Activated CD4-positive, alpha-beta T cell treated with anti-CD3 and anti-CD28 coated beads, Interleukin-2, Interleukin-6, amounts not matched to agents 100 ng/mL and 50 ng/mL, durations not matched to agents 16 hours and 8 hours (primary cell): ENCODE results near the gene GIMAP6.
"Not testable (repeated sequence)": the region's sequence is repeated elsewhere in the genome, so short reads cannot be mapped to it uniquely, and the experiment has no call there.

Source experiments
- DNase-seq: peaks from one replicate; pipeline ENCODE4 v3.0.0-alpha.2; 2020

Gene GIMAP6

GRCh38 chr7:150642926-150643325 is 10.7 kb upstream of the GIMAP6 start:
- DNase-seq: no peak

GRCh38 chr7:150641854-150642253 is 9.7 kb upstream of the GIMAP6 start:
- no peak for DNase-seq

GRCh38 chr7:150633926-150634325 is 1.7 kb upstream of the GIMAP6 start:
- DNase-seq: no peak

- peak; percentile 64 for DNase-seq
These were observed 930 bp downstream of the GIMAP6 start for GRCh38 chr7:150631084-150631826.

DNA sequence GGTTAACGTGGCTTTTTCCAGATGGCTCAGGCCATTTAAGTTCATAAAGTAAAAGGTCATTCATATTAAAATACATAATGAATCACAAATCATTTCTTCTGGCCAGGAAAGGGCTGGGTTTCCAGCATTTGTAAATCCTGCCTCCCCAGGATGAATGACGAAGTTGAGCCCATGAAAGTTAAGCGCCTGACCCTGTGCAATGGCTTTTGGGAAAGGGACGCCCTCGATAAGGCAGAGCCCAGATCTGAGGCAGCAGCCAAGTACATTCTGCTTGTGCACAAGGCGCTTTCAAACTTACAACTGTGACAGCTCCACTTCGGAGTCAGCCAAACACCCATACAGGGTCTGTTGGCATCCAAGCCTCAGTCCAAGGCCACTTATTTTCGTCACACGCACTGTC is 2.8 kb downstream of the GIMAP6 start:
- DNase-seq: no peak

- no peak for DNase-seq
These were observed 4.2 kb downstream of the GIMAP6 start for GRCh38 chr7:150627959-150628358.

DNA sequence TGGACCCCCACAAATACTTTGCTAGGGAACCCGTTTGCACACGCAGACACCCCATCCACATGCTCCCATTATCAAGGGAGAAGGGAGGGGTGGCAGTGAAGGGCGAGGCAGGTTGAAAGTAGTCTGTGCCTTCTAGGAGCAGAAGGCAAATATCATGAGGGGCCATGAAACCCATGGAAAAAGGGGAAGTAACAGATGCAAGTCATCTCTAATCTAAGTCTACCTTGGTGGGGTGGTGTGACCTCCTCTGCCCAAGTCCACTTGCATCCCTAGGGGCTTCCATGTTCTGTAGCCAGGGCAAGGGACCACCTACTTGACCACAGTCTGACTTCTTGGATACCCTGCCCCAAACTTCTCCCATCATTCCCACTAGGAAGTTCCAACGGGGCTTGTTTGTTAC is 5.5 kb downstream of the GIMAP6 start:
- no peak for DNase-seq

- DNase-seq: peak; percentile 47
These were observed 10.8 kb downstream of the GIMAP6 start for GRCh38 chr7:150621376-150621775.

- peak; percentile 25 for DNase-seq
These were observed 11.4 kb downstream of the GIMAP6 start for GRCh38 chr7:150620617-150621371.

DNA sequence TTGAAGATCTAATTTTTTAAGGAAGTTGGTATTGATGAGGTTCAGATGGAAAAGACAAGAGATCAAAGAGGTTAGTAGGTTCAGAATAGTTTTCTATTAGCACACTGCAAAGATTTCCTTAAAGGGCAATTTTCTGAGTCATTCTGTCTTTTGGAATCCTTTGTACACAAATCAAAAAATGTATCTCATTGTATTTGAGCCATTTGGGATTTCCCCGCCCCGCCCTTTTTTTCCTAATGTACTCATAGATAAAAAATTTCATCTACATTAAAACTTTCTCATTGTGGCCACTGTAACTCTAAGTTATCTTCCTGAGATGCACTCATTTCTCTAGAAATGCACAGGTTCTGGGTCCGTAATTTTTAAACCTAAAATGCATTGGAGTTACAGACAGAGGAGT is 12.1 kb downstream of the GIMAP6 start:
- DNase-seq: no peak

DNA sequence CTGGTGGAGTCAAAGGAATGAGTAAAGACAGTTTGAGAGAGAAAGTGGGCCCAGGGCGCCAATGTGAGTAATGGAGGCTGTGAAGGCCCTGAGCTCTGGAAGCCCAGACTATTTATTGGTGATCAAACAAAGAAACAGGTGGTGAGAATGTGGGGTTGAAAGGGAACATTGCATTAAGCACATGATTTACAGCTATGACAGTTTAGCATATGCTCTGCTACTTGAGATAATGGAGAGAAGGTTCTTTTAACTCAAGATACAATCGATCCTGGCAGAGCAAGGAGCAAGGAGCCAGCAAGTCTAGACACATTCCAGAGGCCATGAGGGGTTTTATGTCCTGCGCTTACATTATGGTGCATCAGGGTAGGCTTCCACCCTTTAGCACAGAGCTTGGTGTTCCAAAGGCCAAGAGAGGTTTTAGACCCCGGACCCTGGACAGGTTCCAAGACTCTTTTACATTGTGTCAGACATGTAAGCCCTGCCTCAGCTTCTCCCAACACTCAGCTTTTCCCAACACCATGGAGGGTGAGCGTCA is 16.9 kb downstream of the GIMAP6 start:
- not testable (repeated sequence) for DNase-seq

DNA sequence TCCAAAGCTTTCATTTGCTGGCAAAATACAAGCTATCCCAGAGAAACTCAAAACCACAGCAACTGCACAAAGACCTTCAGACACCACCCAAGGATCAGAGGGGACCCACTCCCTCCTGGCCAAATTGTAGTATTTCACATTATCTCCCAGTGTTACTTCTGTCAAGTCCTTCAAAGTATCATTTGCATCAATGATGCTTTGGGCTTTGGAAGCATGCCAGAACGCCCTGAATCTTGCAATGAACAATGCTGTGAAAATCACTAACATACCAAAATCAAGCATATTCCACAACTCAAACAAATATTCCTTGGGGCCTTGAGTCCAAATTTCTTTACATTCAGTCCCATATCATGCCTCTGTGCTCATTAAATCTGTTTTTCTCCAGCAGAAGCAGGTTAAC is 17.8 kb downstream of the GIMAP6 start:
- not testable (repeated sequence) for DNase-seq

GRCh38 chr7:150613880-150614279 is 18.3 kb downstream of the GIMAP6 start:
- no peak for DNase-seq

- DNase-seq: no peak
These were observed 19.3 kb downstream of the GIMAP6 start for GRCh38 chr7:150612925-150613324.

DNA sequence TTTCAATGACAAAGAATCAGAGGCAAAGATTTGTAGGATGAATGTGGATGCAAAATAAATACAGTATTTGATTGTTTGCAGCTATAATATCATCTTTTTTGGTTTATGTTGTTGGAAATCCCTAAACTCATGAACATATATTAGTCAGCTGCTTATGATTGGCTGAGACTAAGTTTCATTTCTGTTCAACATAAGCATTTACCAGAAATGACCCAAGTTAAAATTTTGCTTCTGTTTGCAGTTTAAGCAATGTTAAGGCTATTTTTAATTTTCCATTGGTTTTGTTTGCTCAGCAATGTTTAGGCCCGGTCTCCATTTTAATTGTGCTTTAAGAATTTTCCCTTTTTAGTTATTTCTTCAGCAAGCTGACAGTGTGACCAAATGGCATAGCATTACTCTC is 22.0 kb downstream of the GIMAP6 start:
- no peak for DNase-seq

- not testable (repeated sequence) for DNase-seq
These were observed 28.6 kb downstream of the GIMAP6 start for GRCh38 chr7:150603600-150603999.

- no peak for DNase-seq
These were observed 36.8 kb downstream of the GIMAP6 start for GRCh38 chr7:150595361-150595760.

GRCh38 chr7:150594805-150595204 is 37.4 kb downstream of the GIMAP6 start:
- no peak for DNase-seq

DNA sequence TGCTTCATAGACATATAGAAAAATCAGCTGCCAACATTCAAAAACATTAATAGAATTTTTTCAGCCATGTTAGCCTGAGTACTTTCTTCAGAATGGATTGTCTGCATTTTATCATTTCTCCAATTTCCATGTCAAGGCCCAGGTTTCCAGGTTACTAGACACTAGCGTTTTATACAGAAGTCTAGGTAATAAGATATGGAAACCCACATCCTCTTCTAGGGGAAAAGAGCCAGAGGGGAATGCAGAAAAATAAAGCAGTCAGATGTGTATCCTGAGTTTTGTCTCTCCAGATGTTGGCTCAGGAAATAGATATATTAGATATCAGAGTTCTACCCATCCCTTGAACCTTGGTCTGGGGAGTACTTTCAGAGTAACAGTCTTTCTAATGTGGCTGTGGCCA is 44.6 kb downstream of the GIMAP6 start:
- no peak for DNase-seq

DNA sequence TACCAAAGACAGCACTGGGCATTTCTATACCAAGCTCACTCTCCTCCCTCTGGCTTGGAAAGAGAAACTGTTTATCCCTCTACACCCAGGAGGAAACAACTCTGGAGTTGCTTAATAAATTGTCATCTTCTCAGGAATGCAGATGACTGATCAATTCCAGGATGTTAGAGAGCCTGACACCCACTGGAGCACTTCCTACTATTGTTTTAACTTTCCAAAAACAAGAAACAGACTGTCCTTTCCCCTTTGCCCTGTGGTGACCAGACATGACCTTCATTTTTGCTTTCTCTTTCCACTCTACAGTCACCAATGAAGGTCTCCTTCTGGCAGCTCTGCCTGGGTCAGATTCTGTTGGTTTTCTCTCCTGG is 45.4 kb downstream of the GIMAP6 start:
- no peak for DNase-seq

- no peak for DNase-seq
These were observed 46.0 kb downstream of the GIMAP6 start for GRCh38 chr7:150586068-150586784.

GRCh38 chr7:150585199-150585598 is 47.0 kb downstream of the GIMAP6 start:
- DNase-seq: no peak

DNA sequence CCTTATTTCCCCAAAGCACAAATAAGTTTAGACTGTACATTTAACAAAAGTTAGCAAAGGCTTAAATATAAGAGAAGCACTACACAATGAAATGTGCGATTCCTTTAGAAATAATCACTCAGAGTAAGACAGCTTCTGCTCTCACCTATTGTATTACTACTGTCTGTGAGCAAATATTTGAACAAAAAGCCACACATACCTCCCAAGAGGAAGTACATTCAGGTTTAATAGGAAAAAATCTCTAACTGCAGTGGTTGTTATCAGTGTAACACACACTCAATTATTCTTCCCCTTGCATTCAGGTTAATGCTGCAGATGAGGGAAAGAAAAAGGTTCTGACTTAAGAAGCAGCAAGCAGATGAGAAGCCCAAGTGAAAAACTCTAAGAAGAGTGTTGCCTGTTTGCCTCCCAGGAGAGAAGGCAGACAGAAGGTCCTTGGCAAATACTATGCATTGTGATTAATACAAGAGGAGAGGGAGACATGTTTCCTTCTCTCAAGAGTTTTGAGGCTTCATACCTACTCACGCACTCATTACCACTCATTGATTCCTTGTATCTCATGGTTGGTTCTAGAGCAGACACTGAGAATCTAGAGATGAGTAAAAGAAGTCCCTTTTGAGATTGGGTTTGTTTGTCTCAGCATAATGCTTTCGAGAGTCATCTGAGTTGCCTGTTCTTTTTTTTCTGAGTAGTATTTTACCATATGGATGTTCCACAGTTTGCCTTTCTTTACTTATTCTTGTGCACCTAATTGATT is 51.4 kb downstream of the GIMAP6 start:
- no peak for DNase-seq
